Muscle layer of duodenum (tissue), 2 donors: Measurements from ENCODE around the gene SLAMF1.
A peak's percentile ranks its signal among the peaks of the same experiment; 100 is the strongest.
"Not testable (repeated sequence)": the region's sequence is repeated elsewhere in the genome, so short reads cannot be mapped to it uniquely, and the experiment has no call there.

Experiments used
- H3K27ac ChIP-seq: one replicate; pipeline ENCODE4 v1.7.0; 2013; ENCODE audit warnings: mild to moderate bottlenecking, low read length
- H3K27me3 ChIP-seq: one replicate; pipeline ENCODE4 v1.7.0; 2013; ENCODE audit warnings: low read depth, mild to moderate bottlenecking, control low read depth, low read length
- H3K36me3 ChIP-seq, 2 donors: one replicate each; pipeline ENCODE4 v1.7.0; 2013; ENCODE audit warnings: low read length in 2 of 2, control low read depth in 1 of 2, mild to moderate bottlenecking in 1 of 2; ENCODE audit not compliant: insufficient read depth in 2 of 2, control insufficient read depth in 1 of 2
- H3K4me1 ChIP-seq, 2 donors: one replicate each; pipeline ENCODE4 v1.7.0; 2013; ENCODE audit warnings: low read length in 2 of 2, mild to moderate bottlenecking in 2 of 2, control low read depth in 1 of 2, moderate library complexity in 1 of 2; ENCODE audit not compliant: insufficient read depth in 2 of 2, control insufficient read depth in 1 of 2
- H3K4me3 ChIP-seq, 2 donors: one replicate each; pipeline ENCODE4 v1.7.0; 2013; ENCODE audit warnings: low read length in 2 of 2, low read depth in 1 of 2, mild to moderate bottlenecking in 1 of 2
- H3K9me3 ChIP-seq, 2 donors: one replicate each; pipeline ENCODE4 v1.7.0; 2013; ENCODE audit warnings: low read length in 2 of 2, control low read depth in 1 of 2, mild to moderate bottlenecking in 1 of 2; ENCODE audit not compliant: control insufficient read depth in 1 of 2
- donor health status: healthy.

The SLAMF1 gene

DNA sequence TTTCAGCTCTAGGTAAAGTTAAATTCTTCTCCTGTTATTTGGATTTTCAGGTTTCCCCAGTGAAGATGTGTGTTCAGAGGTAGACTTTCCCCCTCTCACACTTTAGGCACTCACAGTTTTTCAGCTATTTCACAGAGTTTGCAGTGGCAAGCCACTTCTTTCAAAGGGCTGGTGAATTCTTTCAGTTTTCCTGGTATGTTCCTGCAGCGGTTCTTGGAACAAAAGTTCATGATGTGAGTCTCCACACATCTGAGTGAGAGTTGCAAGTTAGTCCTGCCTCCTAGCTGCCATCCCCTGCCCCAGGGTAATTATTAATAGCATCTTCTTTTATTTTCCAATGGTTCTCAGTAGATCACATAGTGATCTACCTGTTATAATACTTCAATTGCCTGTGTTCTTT is 40.2 kb downstream of the SLAMF1 start:
- no peak overlapping the region for H3K4me3 ChIP-seq
- no peak overlapping the region for H3K27ac ChIP-seq
- H3K9me3 ChIP-seq = no peaks in the 10 kb centered on the region
- no peaks in the 10 kb centered on the region for H3K4me1 ChIP-seq
- H3K36me3 ChIP-seq = no peaks in the 10 kb centered on the region
- no peaks in the 10 kb centered on the region for H3K27me3 ChIP-seq

DNA sequence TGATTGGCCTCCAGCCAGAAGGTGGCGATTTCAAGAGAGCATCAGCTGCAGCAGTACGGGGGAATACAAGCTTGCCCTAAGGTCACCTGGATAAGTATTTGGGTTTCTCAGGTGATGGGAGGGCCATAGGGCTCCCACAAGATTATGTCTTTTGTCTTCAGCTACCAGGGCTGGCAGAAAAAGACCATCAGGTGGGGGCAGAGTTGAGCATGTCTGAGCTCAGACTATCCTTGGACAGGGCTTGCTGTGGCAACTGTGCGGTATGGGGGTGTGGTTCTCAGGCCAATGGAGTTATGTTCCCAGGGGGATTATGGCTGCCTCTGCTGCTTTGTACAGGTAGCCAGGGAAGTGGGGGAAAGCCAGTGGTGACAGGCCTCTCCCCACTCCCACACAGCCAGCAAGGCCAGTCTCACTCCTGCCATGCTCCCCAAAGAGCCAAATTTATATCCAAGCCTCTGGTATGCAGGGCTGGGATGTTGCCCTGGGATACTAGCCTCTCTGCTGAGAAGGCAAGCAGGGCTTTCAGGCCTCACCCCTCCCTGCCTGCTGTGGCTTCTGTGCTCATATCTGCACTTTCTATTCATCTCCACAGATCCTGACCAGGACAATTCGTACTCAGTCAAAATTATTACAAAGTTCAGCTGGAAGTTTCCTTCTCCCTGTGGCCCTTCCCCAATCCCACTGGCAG is 40.9 kb downstream of the SLAMF1 start:
- Histone ChIP-seq H3K4me1 (no peaks in the 10 kb centered on the region), H3K27ac (no peak overlapping the region), H3K27me3 (no peaks in the 10 kb centered on the region), H3K4me3 (no peak overlapping the region), H3K36me3 (no peaks in the 10 kb centered on the region), H3K9me3 (peaks cover 0 to 3% of the 10 kb centered on the region in 2 donors)

DNA sequence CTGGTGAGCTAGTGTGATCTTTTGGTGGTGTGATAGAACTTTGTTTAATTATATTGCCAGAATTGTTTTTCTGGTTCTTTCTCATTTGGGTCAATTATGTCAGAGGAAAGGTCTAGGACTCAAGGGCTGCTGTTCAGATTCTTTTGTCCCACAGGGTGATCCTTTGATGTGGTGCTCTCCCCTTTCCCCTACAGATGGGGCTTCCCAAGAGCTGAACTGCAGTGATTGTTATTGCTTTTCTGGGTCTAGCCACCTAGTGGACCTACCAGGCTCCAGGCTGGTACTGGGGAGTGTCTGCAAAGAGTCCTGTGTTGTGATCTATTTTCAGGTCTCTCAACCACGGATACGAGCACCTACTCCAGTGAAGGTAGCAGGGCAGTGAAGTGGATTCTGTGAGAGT is 41.6 kb downstream of the SLAMF1 start:
- no peaks in the 10 kb centered on the region for H3K36me3 ChIP-seq
- H3K9me3 ChIP-seq = peaks cover 0 to 3% of the 10 kb centered on the region in 2 donors

DNA sequence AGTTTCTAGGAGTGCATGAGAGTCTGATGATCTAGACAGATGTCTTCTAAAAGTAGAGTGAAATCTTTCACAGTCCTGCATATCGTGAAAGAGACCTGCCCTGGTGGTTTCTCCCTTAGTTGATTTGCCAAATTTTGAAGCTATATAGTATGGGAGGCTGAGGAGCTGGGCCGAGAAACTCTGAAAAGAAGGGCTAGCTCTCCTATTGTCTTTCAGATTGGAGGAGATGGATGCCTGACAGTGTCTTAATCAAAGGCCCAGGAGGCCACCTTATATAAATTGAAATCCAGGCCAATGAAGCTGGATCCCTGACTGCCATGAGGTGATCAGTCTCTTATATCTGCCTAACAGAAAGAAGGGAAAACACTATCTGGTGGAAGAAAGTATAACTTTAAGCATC is 49.1 kb downstream of the SLAMF1 start:
- no peaks in the 10 kb centered on the region for H3K4me1 ChIP-seq
- H3K9me3 ChIP-seq = peaks cover 0 to 3% of the 10 kb centered on the region in 2 donors
- H3K4me3 ChIP-seq = no peak overlapping the region

More for the DNA sequence above, 41.6 kb downstream of the SLAMF1 start:
- H3K4me1 ChIP-seq = no peaks in the 10 kb centered on the region
- no peak overlapping the region for H3K27ac ChIP-seq
- H3K4me3 ChIP-seq = no peak overlapping the region
- no peaks in the 10 kb centered on the region for H3K27me3 ChIP-seq

DNA sequence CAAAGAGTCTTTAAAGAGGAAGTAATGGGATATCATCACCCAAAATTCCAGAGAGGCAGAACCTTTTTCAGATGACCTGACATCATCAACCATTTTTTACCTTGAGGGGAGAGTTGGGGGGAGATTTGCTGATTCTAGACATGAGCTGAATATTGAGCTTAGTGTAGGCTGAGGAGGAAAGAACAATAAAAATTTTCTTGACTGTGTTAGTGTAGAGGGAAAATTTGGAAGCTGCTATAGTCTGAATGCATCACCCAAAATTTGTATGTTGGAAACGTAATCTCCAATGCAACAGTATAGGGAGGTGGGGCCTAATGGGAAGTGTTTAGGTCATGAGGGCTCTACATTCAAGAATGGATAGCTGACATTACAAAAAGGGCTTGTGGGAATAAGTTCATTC is 49.8 kb downstream of the SLAMF1 start:
- Histone ChIP-seq H3K27ac (no peak overlapping the region), H3K4me3 (no peak overlapping the region), H3K9me3 (peaks cover 0 to 3% of the 10 kb centered on the region in 2 donors), H3K36me3 (no peaks in the 10 kb centered on the region), H3K27me3 (no peaks in the 10 kb centered on the region), H3K4me1 (no peaks in the 10 kb centered on the region)

More for the DNA sequence above, 49.1 kb downstream of the SLAMF1 start:
- no peaks in the 10 kb centered on the region for H3K36me3 ChIP-seq
- no peak overlapping the region for H3K27ac ChIP-seq
- no peaks in the 10 kb centered on the region for H3K27me3 ChIP-seq

GRCh38 chr1:160590488-160590887 is 56.4 kb downstream of the SLAMF1 start:
- Histone ChIP-seq H3K27me3 (no peaks in the 10 kb centered on the region), H3K36me3 (no peaks in the 10 kb centered on the region), H3K4me1 (no peaks in the 10 kb centered on the region), H3K9me3 (no peaks in the 10 kb centered on the region), H3K27ac (no peak overlapping the region), H3K4me3 (no peak overlapping the region)

DNA sequence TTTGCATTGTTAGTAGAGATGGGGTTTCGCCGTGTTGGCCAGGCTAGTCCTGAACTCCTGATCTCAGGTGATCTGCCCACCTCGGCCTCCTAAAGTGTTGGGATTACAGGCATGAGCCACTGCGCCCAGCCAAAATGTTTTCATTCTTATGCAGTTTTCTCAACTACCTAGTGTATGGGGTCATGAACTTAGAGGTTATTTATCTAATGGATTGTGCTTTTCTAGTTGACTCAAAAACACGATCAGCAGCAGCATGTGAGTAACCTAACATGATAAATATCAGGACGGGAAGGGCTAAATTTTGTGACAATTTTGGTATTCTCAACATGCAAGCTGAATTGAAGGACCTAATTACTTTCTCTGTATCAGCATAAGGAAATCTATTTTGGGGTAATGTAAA is 58.4 kb downstream of the SLAMF1 start:
- Histone ChIP-seq H3K27ac (no peak overlapping the region), H3K27me3 (no peaks in the 10 kb centered on the region), H3K9me3 (no peaks in the 10 kb centered on the region), H3K4me3 (no peak overlapping the region), H3K4me1 (no peaks in the 10 kb centered on the region), H3K36me3 (no peaks in the 10 kb centered on the region)

GRCh38 chr1:160584784-160585183 is 62.1 kb downstream of the SLAMF1 start:
- Histone ChIP-seq H3K27ac (no peak overlapping the region), H3K4me1 (no peaks in the 10 kb centered on the region), H3K4me3 (no peak overlapping the region), H3K36me3 (no peaks in the 10 kb centered on the region), H3K9me3 (no peaks in the 10 kb centered on the region), H3K27me3 (no peaks in the 10 kb centered on the region)

- H3K36me3 ChIP-seq, H3K27ac ChIP-seq, H3K9me3 ChIP-seq, H3K4me3 ChIP-seq, H3K4me1 ChIP-seq, H3K27me3 ChIP-seq: not testable (repeated sequence)
Measured at GRCh38 chr1:160582976-160583375, 63.9 kb downstream of the SLAMF1 start.

- H3K4me1 ChIP-seq = no peaks in the 10 kb centered on the region
- H3K36me3 ChIP-seq = no peaks in the 10 kb centered on the region
- H3K27ac ChIP-seq = no peak overlapping the region
- no peaks in the 10 kb centered on the region for H3K9me3 ChIP-seq
- no peak overlapping the region for H3K4me3 ChIP-seq
- no peaks in the 10 kb centered on the region for H3K27me3 ChIP-seq
Measured at GRCh38 chr1:160581961-160582360, 64.9 kb downstream of the SLAMF1 start.

GRCh38 chr1:160580221-160580812 is 66.5 kb downstream of the SLAMF1 start:
- Histone ChIP-seq H3K4me1 (no peaks in the 10 kb centered on the region), H3K27me3 (no peaks in the 10 kb centered on the region), H3K36me3 (no peaks in the 10 kb centered on the region), H3K27ac (no peak overlapping the region), H3K4me3 (no peak overlapping the region), H3K9me3 (no peaks in the 10 kb centered on the region)

DNA sequence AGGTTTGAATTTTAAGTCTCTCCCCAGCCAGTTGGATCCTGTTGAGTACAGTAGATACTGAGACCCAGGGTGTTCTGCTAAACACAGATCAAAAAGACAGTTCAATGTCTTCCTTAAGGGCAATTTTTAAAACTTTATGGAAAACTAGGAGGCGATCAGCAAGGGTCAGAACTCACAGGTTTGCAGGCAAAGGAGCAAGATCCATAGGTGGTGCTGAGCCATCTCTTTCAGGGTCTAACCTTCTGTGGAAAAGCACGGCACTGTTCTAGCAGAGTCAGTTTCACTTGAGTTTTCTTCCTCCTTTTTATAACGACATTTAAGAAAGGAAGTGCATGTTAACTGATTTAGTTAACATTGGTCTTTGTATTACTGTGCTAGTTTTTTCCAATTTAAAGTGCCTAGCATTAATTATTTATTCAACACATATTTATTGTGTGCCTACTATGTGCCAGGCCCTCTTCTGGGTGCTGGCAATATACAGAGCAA is 67.6 kb downstream of the SLAMF1 start, which contains the start of gene CD84:
Gene CD84 (minus strand): TSS at position 281 of the 486 bp plus-strand sequence. CDS start 59 bp downstream, at position 222.
- H3K9me3 ChIP-seq = no peaks in the 10 kb centered on the region
- H3K27ac ChIP-seq = peak within 1 kb of the TSS; percentile 72
- H3K27me3 ChIP-seq = no peaks in the 10 kb centered on the region
- H3K4me1 ChIP-seq = no peaks in the 10 kb centered on the region
- no peaks in the 10 kb centered on the region for H3K36me3 ChIP-seq
- H3K4me3 ChIP-seq = peak within 1 kb of the TSS in 1 of 2 donors; percentile 35
